Fibroblast of skin of right quadriceps (primary cell): Measurements from ENCODE around the gene RALGAPB.
"Not testable (repeated sequence)": the region's sequence is repeated elsewhere in the genome, so short reads cannot be mapped to it uniquely, and the experiment has no call there.

Experiments
- DNase-seq: peaks from one replicate; pipeline ENCODE4 v3.0.0-alpha.2; 2013

Gene RALGAPB

DNA sequence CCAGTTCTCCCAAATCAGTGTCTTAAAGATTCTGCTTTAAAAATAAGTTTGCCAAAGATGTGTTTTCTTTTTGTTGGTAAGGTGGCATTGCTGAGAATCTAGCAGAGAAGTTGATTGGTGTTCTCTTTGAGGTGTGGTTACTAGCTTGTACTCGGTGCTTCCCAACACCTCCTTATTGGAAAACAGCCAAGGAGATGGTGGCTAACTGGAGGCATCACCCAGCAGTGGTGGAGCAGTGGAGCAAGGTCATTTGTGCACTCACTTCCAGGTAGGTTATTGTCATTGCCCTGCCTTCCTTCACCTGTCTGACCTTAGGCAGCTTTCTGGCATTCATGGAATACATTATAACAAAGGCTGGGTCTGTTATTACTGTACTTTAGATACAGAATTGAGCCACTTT is 26.7 kb downstream of the RALGAPB start:
- no peak for DNase-seq

DNA sequence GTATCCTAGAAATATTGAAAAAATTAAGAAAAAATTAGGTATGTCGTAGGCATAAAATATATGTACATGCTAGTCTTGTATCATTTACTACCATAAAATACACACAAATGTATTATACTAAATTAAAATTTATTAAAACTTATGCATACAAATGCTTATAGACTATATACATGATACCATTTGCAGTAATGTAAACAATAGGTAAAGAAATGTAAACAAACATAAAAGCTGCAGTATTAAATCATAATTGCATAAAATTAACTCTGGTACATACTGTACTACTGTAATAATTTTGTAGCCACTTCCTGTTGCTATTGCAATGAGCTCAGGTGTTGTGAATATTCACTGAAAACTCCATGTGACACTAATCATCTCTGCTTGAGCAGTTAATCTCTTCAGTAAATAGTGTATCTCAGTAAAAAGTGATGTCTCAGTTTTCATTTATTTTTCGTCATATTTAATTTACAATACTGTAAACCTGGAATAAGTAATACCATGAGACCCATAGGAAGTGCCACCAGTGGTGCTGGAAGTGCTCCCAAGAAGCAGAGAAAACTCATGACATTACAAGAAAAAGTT is 29.3 kb downstream of the RALGAPB start:
- no peak for DNase-seq

DNA sequence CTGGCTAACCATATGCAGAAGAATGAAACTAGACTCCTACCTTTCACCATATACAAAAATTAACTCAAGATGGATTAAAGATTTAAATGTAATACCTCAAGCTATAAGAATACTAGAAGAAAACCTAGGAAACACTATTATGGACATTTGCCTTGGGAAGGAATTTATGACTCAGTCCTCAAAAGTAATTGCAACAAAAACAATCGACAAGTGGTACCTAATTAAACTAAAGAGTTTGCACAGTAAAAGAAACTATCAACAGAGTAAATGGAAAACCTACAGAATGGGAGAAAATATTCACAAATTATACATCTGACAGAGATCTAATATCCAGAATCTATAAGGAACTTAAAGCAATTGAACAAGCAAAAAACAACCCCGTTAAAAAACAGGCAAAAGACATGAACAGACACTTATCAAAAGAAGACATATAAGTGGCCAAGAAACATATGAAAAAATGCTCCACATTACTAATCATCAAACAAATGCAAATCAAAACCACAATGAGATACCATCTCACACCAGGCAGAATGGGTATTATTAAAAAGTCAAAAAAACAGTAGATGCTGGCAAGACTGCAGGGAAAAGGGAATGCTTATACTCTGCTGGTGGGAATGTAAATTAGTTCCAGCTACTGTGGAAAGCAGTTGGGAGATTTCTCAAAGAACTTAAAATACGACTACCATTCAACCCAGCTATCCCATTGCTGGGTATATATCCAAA is 31.9 kb downstream of the RALGAPB start:
- DNase-seq, result no peak

DNA sequence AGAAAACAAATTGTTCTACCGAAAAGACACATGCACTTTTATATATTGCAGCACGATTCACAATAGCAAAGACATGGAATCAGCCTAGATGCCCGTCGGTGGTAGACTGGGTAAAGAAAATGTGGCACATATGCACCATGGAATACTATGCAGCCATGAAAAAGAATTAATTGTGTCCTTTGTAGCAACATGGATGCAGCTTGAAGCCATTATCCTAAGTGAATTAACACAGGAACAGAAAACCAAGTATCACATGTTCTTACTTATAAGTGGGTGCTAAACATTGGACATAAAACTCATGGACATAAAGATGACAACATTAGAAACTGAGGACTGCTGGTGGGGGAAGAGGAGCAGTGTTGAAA is 32.4 kb downstream of the RALGAPB start:
- no peak for DNase-seq

GRCh38 chr20:38511726-38512125 is 39.1 kb downstream of the RALGAPB start:
- not testable (repeated sequence) for DNase-seq

- no peak for DNase-seq
These were observed 41.5 kb downstream of the RALGAPB start for GRCh38 chr20:38514185-38514584.

DNA sequence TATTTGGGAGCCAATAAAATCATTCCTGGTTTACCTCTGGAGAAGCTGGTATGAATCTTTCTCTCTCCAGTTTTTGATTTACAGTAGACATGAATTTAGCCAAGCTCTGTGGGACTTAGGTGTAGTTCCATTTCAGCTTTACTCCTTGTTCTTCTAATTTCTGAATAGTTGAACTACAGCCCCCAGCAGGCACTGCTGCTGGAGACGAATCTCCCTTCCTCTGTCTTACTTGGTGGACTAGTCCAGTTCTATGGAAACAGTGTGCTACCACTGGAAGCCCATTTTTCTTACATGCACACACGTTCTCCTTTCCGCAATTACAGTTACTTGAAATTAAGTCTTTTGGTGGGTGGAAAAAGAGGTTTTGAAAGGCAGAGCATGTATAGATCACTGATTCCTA is 42.3 kb downstream of the RALGAPB start:
- DNase-seq, result no peak

- no peak for DNase-seq
These were observed 43.0 kb downstream of the RALGAPB start for GRCh38 chr20:38515631-38516030.

GRCh38 chr20:38519426-38519825 is 46.8 kb downstream of the RALGAPB start:
- DNase-seq, result no peak

DNA sequence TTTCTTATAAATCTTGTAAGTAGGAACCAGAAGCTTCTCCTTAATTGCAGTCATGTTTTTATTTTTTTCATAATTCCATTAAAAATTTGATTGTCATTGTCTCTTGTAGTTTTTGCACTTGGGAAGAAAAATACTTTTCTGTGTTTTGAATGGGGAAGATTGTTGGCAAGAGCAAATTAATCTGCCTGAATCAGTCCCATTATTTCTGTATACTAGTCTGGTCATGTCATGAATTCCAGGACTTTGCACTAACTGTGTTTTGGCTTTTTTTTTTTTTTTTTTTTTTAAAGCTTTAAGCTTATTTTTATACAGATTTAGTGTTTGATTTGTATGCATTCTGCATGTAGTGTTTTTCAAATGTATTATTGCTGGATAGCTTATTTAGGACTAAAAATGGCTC is 47.6 kb downstream of the RALGAPB start:
- DNase-seq, result no peak

GRCh38 chr20:38523697-38524096 is 51.1 kb downstream of the RALGAPB start:
- DNase-seq, result peak; percentile 32

DNA sequence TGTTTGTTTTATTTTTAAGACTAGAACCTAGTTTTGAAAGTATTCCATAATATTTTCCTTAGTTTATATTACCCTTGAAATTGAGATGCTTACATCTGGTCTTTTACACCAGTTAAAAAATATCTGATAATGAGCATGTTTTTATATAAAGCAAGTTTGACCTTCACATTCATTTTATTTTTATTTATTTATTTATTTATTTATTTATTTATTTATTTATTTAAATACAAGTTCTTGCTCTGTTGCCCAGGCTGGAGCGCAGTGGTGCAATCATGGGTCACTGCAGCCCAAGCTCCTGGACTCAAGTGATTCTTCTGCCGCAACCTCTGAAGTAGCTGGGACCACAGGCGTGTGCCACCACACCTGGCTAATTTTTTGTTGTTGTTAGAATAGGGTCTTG is 55.5 kb downstream of the RALGAPB start:
- no peak for DNase-seq

- DNase-seq, result no peak
These were observed 58.4 kb downstream of the RALGAPB start for GRCh38 chr20:38531021-38531420.

GRCh38 chr20:38534756-38535155 is 62.1 kb downstream of the RALGAPB start:
- DNase-seq, result no peak

DNA sequence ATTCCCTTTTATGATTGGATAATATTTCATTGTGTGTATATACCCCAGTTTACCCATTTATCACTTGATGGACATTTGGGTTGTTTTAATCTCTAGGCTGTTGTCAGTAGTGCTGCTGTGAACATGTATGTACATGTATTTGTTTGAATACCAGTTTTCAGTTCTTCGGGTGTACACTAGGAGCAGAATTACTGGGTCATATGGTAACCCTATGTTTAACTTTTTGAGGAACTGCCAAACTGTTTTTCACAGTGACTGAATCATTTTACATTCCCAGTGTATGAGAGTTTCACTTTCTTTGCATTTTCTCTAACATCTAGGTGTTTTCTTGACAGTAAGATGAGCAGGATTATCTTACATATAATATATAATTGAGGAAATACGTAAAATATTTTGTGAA is 63.7 kb downstream of the RALGAPB start:
- peak; percentile 31 for DNase-seq

- no peak for DNase-seq
These were observed 64.5 kb downstream of the RALGAPB start for GRCh38 chr20:38537176-38537575.

GRCh38 chr20:38538789-38539188 is 66.1 kb downstream of the RALGAPB start:
- no peak for DNase-seq

GRCh38 chr20:38543014-38543906 is 70.6 kb downstream of the RALGAPB start:
- DNase-seq, result no peak

GRCh38 chr20:38545771-38546170 is 73.1 kb downstream of the RALGAPB start:
- no peak for DNase-seq

DNA sequence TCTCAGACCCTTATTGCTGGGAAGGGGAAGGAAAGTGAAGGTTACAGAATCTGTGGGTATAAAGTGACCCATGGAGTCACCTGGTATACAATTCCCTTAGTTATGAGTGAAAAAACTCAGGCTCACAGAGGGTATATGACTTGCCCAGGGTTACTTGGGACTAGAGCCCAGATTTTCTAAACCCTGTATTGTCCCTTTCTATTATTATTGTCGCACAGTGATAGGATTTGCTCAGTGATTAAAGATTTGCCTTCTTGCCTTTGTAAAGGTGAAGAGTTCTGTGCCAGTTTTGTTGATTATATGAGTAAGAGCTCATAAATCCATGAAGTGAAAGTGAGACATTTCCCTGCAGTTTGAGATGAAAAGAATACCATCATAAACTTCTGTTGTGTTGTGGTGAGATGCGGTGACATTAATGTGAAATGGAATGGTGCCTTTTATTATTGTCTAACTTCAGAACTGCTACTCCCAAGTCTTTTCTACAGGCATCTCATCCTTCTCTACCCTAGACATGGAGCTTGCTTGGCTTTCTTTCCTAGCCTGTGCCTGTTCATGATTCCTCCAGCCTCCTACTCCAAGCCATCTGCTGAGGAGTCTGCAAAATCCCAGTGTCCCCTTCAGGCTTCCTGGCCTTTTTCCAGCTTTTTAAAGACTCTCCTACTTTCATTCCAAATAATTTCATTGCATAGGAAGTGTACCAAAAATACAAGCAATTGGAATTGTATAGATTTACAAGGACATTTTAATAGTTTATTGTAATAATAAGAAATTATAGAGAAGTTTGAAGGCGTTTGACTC is 74.8 kb downstream of the RALGAPB start:
- DNase-seq, result no peak

DNA sequence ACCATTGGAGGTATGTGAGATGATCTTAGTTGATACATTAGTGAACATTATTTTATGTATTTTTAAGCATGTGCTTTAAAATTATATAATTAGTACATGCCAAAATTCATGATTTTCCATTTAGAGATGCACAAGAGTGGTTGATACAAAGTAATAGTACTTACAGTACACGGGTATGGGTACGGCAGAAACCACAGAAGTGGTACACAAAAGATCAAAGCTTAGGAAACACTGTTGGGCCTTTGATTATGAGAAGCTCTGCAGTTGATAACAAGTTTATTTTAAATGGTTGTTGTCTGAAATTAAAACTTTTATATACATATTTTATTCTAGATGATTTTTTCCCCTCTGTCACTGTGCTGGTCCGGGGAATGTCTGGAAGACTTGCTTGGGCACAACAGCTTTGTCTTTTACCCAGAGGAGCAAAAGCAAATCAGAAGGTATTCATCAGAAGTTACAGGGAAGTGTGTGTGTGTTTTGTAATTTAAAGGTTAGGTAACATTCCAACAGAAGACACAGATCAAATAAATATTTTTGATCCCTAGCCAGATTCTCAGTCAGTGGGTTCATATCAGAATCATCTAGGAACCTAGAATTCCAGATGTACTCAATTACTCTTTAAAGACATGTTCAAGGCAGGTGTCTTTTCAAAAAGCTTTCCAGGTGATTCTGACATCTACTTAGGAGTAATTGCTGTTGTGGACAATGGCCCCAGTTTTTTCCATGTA is 75.9 kb downstream of the RALGAPB start:
- DNase-seq, result no peak

DNA sequence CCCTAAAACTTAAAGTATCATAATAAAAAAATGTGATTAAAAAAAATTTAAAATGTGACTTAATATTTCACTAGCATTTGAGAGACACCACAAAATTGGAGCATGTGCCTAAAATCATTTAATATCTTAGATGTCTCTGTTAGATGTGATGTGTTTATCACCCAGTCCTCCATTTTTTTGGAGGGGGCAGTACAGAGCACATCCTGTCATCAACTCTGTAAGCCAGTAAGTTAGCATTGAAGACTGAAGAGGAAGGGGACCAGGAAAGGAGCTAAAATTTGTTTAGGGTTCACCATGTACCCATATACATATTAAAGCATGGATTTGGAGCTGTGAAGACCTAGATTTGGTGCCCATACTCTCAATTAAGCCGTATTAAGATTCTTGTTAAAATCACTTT is 77.6 kb downstream of the RALGAPB start:
- DNase-seq, result no peak
